Hindlimb muscle (tissue), 1 donor: Measurements from ENCODE around the gene HSD17B8. TPM values are rescaled to one million over a fixed set of nuclear protein-coding genes. Genes with fewer than 3 reads are reported as not detected.

Experiments used
- DNase-seq: peaks from one replicate; pipeline ENCODE4 v3.0.0-alpha.2; 2013
- polyA plus RNA-seq: library from polyadenylated mRNA; unstranded; fragments of 120-200 nt; gene quantifications from one replicate; pipeline ENCODE4 v1.2.1, GENCODE V29; 2013; ENCODE audit not compliant: insufficient read length

The HSD17B8 gene
- polyA plus RNA-seq, 1 donor: 11.5 TPM

DNA sequence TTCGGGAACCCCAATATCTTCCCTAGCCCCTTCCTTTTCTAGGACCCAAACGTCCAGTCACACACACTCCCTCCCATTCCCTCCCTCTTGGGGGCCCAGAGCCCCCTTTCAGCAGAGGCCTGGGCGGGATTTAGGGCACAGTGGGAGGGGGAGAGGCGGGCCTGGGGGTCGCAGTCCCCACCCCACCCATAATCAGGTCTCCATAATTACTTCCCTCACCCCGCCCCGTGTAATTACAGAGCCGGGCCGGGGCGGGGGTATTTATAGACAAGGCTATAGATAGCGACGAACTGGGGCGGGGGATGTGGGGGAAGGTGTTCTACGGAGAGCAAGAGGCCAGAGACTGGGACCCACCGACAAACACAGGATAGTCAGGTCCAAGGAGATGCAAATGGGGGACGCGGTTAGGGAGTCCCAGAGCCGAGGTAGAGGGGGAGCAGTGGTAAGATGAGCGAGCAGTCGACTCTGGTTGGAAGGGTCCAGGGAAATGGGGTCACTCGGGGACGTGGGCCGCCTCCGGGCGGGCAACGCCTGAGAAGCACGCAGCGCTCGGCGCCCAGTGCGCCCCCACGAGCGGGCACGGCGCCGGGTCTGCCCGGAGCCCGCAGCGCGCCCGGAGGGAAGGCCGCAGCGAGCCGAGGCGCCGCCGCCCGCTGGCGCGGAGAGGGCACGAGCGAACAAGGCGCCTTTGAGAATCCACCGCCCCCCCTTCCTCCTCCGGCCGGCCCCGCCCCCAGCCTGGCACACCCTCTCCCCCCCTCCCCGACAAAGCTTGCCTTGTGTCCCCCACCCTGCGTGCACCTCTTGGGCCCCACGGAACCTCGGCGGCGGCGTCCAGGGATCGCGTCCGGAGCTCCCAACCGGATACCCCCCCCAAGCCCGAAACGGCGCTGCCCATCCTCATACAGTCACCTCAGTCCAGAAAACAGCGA lies 11.5 kb upstream of the HSD17B8 start:
- no peak for DNase-seq

- no peak for DNase-seq
These were observed 10.8 kb upstream of the HSD17B8 start for GRCh38 chr6:33193619-33194018.

DNA sequence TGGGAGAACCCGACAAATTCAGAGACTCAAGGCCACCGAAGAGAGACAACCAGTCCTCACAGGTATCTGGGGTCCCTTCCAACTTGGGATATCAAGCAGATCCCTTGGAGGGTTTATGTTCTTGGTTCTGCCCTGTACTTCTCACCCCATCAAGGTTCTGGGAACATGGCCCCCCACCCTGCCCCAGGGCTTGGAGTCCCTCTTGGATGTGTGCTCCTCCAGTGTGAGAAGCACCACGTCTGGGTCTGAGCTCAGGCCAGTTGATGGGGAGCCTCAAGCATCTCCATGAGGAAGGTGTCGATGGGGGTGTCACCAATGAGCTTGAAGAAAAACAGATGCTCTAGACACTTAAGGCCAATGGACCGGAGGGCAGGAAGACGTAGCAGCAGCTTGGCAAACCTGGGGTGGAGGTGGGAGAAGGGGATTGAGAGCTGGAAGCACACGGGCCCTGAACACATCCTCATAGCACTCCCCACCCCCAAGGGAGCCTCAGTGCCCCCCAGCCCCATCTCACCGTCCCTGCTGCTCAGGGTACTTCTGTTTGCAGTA lies 9.9 kb upstream of the HSD17B8 start:
- no peak for DNase-seq

GRCh38 chr6:33195304-33196165 lies 8.9 kb upstream of the HSD17B8 start:
- DNase-seq: no peak

- no peak for DNase-seq
These were observed 6.9 kb upstream of the HSD17B8 start for GRCh38 chr6:33197431-33198048.

DNA sequence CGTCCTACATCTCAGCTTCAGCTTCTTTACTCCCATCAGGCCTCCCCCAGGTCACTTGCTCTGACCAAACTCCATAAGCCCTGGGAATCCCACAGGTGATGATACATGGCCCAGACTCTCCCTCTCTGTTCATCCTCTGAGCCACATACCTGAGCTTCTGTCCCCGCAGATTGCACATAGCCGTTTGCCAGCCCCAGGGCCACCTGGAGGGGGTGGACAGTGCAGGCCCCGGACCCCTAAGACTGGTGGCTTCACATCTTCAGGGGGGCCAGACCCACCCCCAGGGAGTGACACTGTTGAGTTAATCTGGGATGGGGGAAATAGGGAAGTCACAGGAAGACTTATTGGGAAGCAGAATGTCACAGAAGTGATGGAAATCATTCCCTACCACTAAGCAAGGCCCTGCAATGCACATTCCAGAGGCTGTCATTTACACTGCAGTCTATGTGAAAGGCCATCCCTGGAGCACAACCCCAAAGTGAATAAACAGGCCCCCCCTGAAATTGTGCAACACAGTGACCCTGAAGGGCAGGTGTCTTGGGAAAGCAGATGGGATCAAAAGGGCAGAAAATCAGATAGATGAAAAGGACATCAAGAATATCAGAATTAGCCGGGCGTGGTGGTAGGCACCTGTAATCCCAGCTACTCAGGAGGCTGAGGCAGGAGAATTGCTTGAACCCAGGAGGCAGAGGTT lies 6.1 kb upstream of the HSD17B8 start:
- no peak for DNase-seq

GRCh38 chr6:33198853-33199436 lies 5.5 kb upstream of the HSD17B8 start:
- DNase-seq: no peak

DNA sequence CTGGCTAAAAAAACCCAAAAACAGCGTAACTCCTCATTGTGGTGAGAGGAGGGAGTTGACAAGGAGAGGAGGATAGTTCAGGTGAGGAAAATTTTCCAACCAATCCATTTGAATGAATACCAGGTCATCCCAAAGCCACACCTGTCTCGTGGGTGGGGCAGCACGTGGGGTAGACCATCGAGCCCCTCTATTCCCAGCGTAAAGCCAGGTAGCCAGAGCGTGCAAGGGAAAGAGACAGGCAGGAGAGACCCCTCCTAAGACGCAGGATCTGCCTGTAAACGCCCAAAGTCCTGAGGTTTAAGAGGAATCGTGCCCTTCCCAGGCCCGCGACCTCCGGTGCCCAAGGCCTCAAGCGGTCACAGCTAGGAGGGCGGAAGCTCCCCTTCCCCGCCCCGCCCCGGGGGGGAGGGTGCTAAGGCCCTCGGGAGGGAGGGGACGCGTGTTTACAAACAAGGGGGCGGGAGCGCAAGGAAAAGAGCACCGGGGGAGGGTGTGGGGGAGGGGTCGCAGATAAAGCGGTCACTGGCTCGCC lies 4.7 kb upstream of the HSD17B8 start:
- DNase-seq: peak; percentile 56

DNA sequence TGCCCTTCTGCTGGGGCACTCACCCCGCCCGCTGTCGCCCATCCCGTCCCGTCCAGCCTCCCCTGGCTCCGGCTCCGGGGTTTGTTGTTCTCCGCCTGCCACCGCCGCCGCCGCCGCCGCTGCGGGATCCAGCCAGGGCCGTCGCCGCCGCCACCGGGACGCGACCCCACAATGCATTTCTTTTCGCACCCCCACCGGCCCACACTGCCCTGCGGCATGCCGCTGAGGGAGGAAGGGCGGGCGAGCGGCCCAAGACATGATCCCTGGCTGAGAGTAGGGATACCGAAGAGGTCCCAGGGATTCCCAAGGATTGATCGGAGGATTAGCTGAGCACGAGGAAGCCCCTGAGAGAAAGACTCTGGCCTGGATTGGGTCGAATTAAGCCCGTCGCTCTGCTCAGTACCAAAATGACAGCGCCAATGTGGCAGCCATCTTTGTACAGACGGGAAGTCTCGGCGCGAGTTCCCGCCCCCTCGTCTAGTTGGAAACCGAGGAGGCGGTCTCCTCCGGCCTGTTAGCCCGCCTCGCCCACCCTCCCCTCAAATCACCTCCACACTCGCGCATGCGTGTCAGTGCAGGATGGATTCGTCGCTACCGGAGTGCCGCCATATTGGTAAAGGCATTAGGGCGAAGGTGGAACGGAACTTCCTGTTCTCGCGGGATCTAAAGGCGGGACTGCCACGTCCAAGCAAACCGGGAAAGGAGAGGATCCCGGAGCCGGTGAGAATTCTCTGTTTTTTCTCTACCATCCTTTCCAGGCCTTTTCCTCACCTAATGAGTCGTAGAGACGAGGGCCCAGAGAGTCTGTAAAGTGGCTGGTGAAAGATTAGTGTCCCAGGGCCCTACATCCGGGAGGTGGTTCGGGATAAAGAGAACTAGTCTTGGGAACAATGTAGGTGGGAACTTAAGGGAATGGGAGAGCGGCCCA lies 4.0 kb upstream of the HSD17B8 start, which contains the start of the genes RXRB and SLC39A7:
Gene RXRB, minus strand, starts transcription at position 447 of the 928 bp plus-strand sequence. Its CDS starts 189 bp downstream, at position 258.
Gene SLC39A7, plus strand, starts transcription at position 649 of the 928 bp plus-strand sequence. CDS start 379 bp downstream, outside the sequence.
- DNase-seq: peak; percentile 100

DNA sequence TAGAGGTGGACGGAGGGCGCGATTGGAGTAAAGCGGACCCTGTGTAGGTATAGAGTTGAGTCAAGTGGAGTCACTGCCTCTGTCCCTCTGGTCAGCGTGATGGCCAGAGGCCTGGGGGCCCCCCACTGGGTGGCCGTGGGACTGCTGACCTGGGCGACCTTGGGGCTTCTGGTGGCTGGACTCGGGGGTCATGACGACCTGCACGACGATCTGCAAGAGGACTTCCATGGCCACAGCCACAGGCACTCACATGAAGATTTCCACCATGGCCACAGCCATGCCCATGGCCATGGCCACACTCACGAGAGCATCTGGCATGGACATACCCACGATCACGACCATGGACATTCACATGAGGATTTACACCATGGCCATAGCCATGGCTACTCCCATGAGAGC lies 3.3 kb upstream of the HSD17B8 start:
- DNase-seq: no peak

DNA sequence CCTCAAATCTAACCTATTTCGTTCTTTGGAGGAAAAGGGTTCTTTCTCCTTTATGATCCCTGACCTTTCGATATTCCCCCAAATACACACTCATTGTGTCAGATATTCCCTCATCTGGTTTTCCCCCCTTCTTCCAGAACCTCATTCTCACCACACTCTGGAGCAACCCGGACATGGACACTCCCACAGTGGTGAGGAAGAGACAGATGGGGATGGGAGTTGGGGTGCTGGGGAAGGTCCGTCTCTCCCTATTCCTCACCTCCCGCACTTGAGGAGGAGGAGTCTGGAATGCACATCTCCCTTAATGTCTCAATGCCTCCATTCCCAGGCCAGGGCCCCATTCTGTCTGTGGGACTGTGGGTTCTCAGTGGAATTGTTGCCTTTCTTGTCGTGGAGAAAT lies 2.5 kb upstream of the HSD17B8 start:
- DNase-seq: no peak

DNA sequence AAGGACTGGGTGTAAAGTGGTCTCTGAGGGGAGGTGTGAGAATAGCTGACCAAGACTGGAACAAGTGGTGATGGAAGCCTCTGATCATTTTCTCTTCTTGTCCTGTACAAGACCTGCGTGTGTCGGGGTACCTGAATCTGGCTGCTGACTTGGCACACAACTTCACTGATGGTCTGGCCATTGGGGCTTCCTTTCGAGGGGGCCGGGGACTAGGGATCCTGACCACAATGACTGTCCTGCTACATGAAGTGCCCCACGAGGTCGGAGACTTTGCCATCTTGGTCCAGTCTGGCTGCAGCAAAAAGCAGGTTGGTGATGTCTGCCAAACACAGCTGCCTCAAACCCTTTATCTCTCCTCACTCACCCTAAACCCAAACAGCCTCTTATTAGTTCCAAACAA lies 1.7 kb upstream of the HSD17B8 start:
- no peak for DNase-seq

DNA sequence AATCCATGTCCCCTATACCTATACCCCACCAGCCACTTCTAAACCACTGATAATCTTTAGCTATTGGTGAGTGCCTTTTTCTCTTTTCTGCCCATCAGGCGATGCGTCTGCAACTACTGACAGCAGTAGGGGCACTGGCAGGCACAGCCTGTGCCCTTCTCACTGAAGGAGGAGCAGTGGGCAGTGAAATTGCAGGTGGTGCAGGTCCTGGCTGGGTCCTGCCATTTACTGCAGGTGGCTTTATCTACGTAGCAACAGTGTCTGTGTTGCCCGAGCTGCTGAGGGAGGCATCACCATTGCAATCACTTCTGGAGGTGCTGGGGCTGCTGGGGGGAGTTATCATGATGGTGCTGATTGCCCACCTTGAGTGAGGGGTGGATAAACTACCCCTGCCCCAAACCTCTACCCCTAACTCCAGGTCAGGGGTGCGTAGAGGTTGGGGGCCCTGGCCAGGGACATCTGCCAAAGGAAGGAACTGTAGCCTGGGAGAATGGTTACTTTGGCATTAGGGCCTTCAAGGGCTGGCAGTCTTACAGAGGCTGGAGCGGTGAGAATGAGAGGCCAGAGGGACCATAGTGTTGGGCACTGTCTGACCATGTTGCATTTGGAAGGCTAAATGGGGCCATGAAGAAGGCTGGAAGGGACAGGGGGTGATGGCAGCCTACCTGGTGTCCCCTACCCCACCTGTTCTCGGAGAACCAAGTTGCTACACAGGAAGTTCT lies 851 bp upstream of the HSD17B8 start:
- no peak for DNase-seq

DNA sequence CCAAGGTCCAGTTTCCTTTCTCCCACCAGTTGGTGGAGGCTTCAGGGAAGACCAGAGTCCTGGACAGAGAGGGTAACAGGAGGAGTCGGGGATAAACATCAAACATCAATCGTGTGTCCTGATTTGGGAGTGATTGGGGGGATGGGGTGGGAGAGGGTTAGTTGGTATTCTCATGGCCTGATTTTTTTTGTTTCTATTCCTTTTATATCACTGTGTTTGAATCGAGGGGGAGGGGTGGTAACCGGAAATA lies 365 bp upstream of the HSD17B8 start:
- no peak for DNase-seq

- DNase-seq: no peak
These were observed 954 bp downstream of the HSD17B8 start for GRCh38 chr6:33205191-33206026.

DNA sequence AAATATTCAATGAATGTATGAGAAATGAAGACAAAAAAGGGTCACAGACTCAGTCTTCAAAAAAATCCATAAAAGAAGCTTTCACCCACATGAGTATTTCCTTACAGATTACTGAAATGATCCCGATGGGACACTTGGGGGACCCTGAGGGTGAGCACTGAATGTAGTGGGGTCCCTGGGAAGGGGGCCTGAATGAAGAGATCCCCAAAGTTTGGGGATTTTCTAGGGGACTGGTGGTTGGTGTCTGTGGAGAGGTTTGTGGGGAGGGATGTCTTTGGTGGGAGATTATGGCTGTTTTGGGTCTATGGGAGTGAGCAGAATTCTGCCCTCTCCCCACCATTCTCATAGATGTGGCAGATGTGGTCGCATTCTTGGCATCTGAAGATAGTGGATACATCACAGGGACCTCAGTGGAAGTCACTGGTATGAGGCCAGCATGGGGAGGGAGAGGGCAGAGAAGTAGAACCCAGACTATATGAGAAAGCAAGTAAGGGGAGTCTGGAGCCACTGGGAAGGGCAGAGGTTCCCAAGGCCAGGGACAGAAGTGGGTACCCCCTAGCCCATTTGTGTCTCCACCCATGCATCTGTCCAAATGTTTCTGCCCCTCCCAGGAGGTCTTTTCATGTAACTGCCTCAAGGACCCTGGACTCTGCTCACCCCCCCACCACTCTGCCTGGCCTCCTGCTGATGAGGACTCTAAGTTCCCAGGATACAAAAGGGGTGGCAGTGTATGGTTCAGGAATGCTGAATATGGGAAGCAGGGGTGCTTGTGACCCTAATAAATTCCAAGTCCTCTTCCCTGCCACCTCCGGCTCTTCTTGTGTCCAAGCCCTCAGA lies 1.8 kb downstream of the HSD17B8 start:
- no peak for DNase-seq

- no peak for DNase-seq
These were observed 2.6 kb downstream of the HSD17B8 start for GRCh38 chr6:33206864-33207551.
